Smooth muscle cell (in vitro differentiated cells): ENCODE results near the gene IFT172. TPM values are rescaled to one million over a fixed set of nuclear protein-coding genes. Genes with fewer than 3 reads are reported as not detected.

ENCODE experiments used
- DNase-seq: peaks from one replicate; lab custom pipeline; 2025; ENCODE audit not compliant: unreplicated experiment; lab: John Stamatoyannopoulos, UW
- H2AFZ ChIP-seq: fragments of 200-600 bp; sonication (generic); 2 replicates; pipeline ENCODE4 v1.6.0; 2016; ENCODE audit warnings: antibody characterized with exemption, low read depth, mild to moderate bottlenecking
- H3F3A ChIP-seq: fragments of 200-600 bp; sonication (generic); 2 replicates; pipeline ENCODE4 v1.6.0; 2017; ENCODE audit warnings: antibody characterized with exemption, low read depth
- H3K27ac ChIP-seq: fragments of 200-600 bp; sonication (generic); 2 replicates; pipeline ENCODE4 v1.5.1; 2016; ENCODE audit warnings: low read depth, mild to moderate bottlenecking
- H3K27me3 ChIP-seq: fragments of 200-600 bp; sonication (generic); 2 replicates; pipeline ENCODE4 v1.6.1; 2016; ENCODE audit warnings: low read depth, mild to moderate bottlenecking
- H3K36me3 ChIP-seq: fragments of 200-600 bp; sonication (generic); 2 replicates; pipeline ENCODE4 v1.5.1; 2016; ENCODE audit warnings: low read depth
- H3K4me1 ChIP-seq: fragments of 200-600 bp; sonication (generic); 2 replicates; pipeline ENCODE4 v1.5.1; 2016; ENCODE audit warnings: low read depth
- H3K4me2 ChIP-seq: fragments of 200-600 bp; sonication (generic); 2 replicates; pipeline ENCODE4 v1.6.0; 2016; ENCODE audit warnings: mild to moderate bottlenecking
- H3K4me3 ChIP-seq: fragments of 200-600 bp; sonication (generic); 2 replicates; pipeline ENCODE4 v1.5.1; 2016; ENCODE audit warnings: mild to moderate bottlenecking
- H3K79me2 ChIP-seq: fragments of 200-600 bp; sonication (generic); 2 replicates; pipeline ENCODE4 v1.6.0; 2016; ENCODE audit warnings: low read depth, mild to moderate bottlenecking
- H3K9ac ChIP-seq: fragments of 200-600 bp; sonication (generic); 2 replicates; pipeline ENCODE4 v1.6.0; 2016; ENCODE audit warnings: low read depth
- H3K9me3 ChIP-seq: fragments of 200-600 bp; sonication (generic); replicated peaks from 2 replicates; pipeline ENCODE4 v1.5.1; 2016; ENCODE audit warnings: low read depth
- H4K20me1 ChIP-seq: fragments of 200-600 bp; sonication (generic); 2 replicates; pipeline ENCODE4 v1.6.0; 2016; ENCODE audit warnings: low read depth
- CTCF ChIP-seq: fragments of 200-600 bp; sonication (generic); IDR thresholded peaks from 2 replicates; pipeline ENCODE4 v1.5.1; 2017; ENCODE audit warnings: borderline replicate concordance, mild to moderate bottlenecking, antibody characterized with exemption; ENCODE audit not compliant: insufficient read depth, poor library complexity, severe bottlenecking
- WGBS: methylation state at CpG from one replicate; pipeline ENCODE4 v1.1.7; 2016; ENCODE audit warnings: low lambda C conversion rate; 5-methylcytosine and 5-hydroxymethylcytosine counted together
- polyA plus RNA-seq: library from polyadenylated mRNA; unstranded; fragments of >200 nt; fragmentation: Nextera tagmentation; extraction: Ambion mirVana; gene quantifications from 2 replicates; pipeline ENCODE4 v1.2.1, GENCODE V29; 2016
- total RNA-seq: library from RNA; depleted of rRNA; stranded (reverse); fragments of >200 nt; gene quantifications from 2 replicates; pipeline ENCODE4 v1.2.3, GENCODE V29; 2014

The IFT172 gene
- total and polyA plus RNA-seq, 2 experiments from 2014 or later = 12.5 to 26.3 TPM

DNA sequence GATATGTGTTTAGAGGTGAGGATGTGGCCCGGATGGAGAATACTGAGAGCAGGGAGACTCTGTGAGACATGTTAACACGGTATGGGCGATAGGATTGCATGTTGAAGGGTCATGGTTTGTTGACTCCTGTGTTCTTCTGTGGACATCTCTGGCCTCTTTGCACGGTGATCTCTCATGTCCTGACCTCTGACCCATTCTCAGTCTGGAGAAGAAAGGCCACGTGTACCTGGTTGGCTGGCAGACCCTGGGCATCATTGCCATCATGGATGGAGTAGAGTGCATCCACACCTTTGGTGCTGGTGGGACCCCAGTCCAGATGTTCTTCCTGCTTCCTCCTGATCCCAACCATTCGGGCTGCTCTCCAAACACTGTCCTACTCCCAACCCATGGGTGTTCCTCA is 17.0 kb upstream of the IFT172 start:
- no peak for DNase-seq
- no peaks in the 10 kb centered on the region for H3K36me3 ChIP-seq
- no peak overlapping the region for H2AFZ ChIP-seq
- H4K20me1 ChIP-seq = no peaks in the 10 kb centered on the region
- H3K4me1 ChIP-seq = no peaks in the 10 kb centered on the region
- no peaks in the 10 kb centered on the region for H3K79me2 ChIP-seq
- no peaks in the 10 kb centered on the region for H3F3A ChIP-seq
- no peak overlapping the region for H3K4me2 ChIP-seq
- no peak overlapping the region for H3K9ac ChIP-seq
- H3K27ac ChIP-seq = no peak overlapping the region
- 97% methylated on average over 6 of the region's 6 CpGs for WGBS
- no peaks in the 10 kb centered on the region for H3K27me3 ChIP-seq
- no peak overlapping the region for H3K4me3 ChIP-seq
- H3K9me3 ChIP-seq = no peaks in the 10 kb centered on the region
- TF ChIP-seq CTCF = no peak

GRCh38 chr2:27502142-27502541 is 12.6 kb upstream of the IFT172 start:
- no peaks in the 10 kb centered on the region for H3F3A ChIP-seq
- no peak for TF ChIP-seq CTCF
- DNase-seq = no peak
- no peak overlapping the region for H3K4me2 ChIP-seq
- no peaks in the 10 kb centered on the region for H3K9me3 ChIP-seq
- no peak overlapping the region for H3K27ac ChIP-seq
- no peak overlapping the region for H3K9ac ChIP-seq
- H4K20me1 ChIP-seq = no peaks in the 10 kb centered on the region
- WGBS = 90% methylated on average over 4 of the region's 4 CpGs
- H3K4me3 ChIP-seq = no peak overlapping the region
- no peaks in the 10 kb centered on the region for H3K79me2 ChIP-seq
- no peaks in the 10 kb centered on the region for H3K36me3 ChIP-seq
- H2AFZ ChIP-seq = no peak overlapping the region
- H3K27me3 ChIP-seq = peaks cover 21% of the 10 kb centered on the region
- no peaks in the 10 kb centered on the region for H3K4me1 ChIP-seq

- Histone ChIP-seq H3K4me3 (no peak overlapping the region), H4K20me1 (no peaks in the 10 kb centered on the region), H3K79me2 (no peaks in the 10 kb centered on the region), H3K36me3 (no peaks in the 10 kb centered on the region), H2AFZ (no peak overlapping the region), H3K9ac (no peak overlapping the region), H3K4me1 (no peaks in the 10 kb centered on the region), H3K27ac (no peak overlapping the region), H3K27me3 (peaks cover 23% of the 10 kb centered on the region), H3F3A (no peaks in the 10 kb centered on the region), H3K4me2 (no peak overlapping the region), H3K9me3 (no peaks in the 10 kb centered on the region)
- TF ChIP-seq CTCF = no peak
- DNase-seq = no peak
These were observed 11.5 kb upstream of the IFT172 start for GRCh38 chr2:27501042-27501441.

GRCh38 chr2:27498975-27499374 is 9.4 kb upstream of the IFT172 start:
- no peak for TF ChIP-seq CTCF
- H2AFZ ChIP-seq = no peak overlapping the region
- 75% methylated on average over 3 of the region's 3 CpGs for WGBS

More at GRCh38 chr2:27498975-27499374, 9.4 kb upstream of the IFT172 start:
- Histone ChIP-seq H3K27me3 (peaks cover 23% of the 10 kb centered on the region), H3F3A (peaks cover 3% of the 10 kb centered on the region), H3K9ac (no peak overlapping the region), H3K4me2 (no peak overlapping the region), H3K9me3 (no peaks in the 10 kb centered on the region), H3K36me3 (no peaks in the 10 kb centered on the region), H4K20me1 (no peaks in the 10 kb centered on the region), H3K27ac (no peak overlapping the region), H3K79me2 (no peaks in the 10 kb centered on the region), H3K4me1 (peaks cover 5% of the 10 kb centered on the region), H3K4me3 (no peak overlapping the region)
- no peak for DNase-seq
